T-helper 1 cell treated with Interleukin-12 subunit alpha and Interleukin-12 subunit beta and Interleukin-4 antibody, amounts not matched to agents 30 μg/mL and 1 μg/mL, for 36 hours (primary cell): Measurements from ENCODE around the gene PLEKHO2.

Experiments used
- H3K27ac Mint-ChIP-seq: one replicate; pipeline ENCODE4 v1.8.0; 2021; ENCODE audit warnings: mild to moderate bottlenecking, mixed read lengths
- H3K27me3 Mint-ChIP-seq: one replicate; pipeline ENCODE4 v1.8.0; 2021; ENCODE audit warnings: low read depth, mixed read lengths
- H3K36me3 Mint-ChIP-seq: one replicate; pipeline ENCODE4 v1.8.0; 2021; ENCODE audit warnings: low read depth, mixed read lengths
- H3K4me1 Mint-ChIP-seq: one replicate; pipeline ENCODE4 v1.8.0; 2021; ENCODE audit warnings: low read depth, mixed read lengths
- H3K4me3 Mint-ChIP-seq: one replicate; pipeline ENCODE4 v1.8.0; 2021; ENCODE audit warnings: mild to moderate bottlenecking, moderate library complexity, mixed read lengths
- H3K9me3 Mint-ChIP-seq: one replicate; pipeline ENCODE4 v1.8.0; 2021; ENCODE audit warnings: mixed read lengths

PLEKHO2 gene

GRCh38 chr15:64843991-64844390 lies 2.3 kb downstream of the PLEKHO2 start:
- H3K4me1 Mint-ChIP-seq: peaks cover 57% of the 10 kb centered on the region
- H3K27me3 Mint-ChIP-seq: no peaks in the 10 kb centered on the region
- no peaks in the 10 kb centered on the region for H3K9me3 Mint-ChIP-seq
- H3K4me3 Mint-ChIP-seq: peak overlapping the region; percentile 96
- H3K27ac Mint-ChIP-seq: peak overlapping the region; percentile 74
- peaks cover 15% of the 10 kb centered on the region for H3K36me3 Mint-ChIP-seq

- no peaks in the 10 kb centered on the region for H3K9me3 Mint-ChIP-seq
- peak overlapping the region; percentile 96 for H3K4me3 Mint-ChIP-seq
- peak overlapping the region; percentile 74 for H3K27ac Mint-ChIP-seq
- no peaks in the 10 kb centered on the region for H3K27me3 Mint-ChIP-seq
- H3K4me1 Mint-ChIP-seq: peaks cover 56% of the 10 kb centered on the region
- peaks cover 15% of the 10 kb centered on the region for H3K36me3 Mint-ChIP-seq
Observed at GRCh38 chr15:64844576-64845145, 2.9 kb downstream of the PLEKHO2 start.

DNA sequence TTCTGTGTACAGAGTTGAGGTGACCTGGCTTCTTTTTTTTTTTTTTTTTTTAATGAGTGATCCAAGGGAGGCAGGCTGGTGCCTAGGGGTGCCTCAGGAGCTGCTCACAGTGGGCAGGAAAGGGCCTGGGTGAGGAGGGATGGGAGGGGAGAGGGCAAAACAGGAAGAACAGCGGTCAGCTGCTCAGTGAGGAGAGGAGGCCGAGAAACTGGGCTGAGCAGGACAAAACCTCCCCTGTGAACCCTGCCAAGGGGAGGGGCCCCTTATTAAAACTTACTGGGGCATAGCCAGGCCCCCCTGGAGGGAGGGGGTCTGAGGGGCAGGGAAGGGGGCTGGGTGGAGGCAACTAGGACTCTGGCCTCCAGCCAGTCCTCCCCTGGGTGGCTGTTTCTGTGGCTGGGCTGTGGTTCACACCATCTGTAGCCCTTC lies 3.5 kb downstream of the PLEKHO2 start:
- Mint-ChIP-seq H3K4me1 (peaks cover 53% of the 10 kb centered on the region), H3K4me3 (peak overlapping the region; percentile 96), H3K36me3 (peaks cover 15% of the 10 kb centered on the region), H3K27me3 (no peaks in the 10 kb centered on the region), H3K27ac (peak overlapping the region; percentile 74), H3K9me3 (no peaks in the 10 kb centered on the region)

- Mint-ChIP-seq H3K27me3 (no peaks in the 10 kb centered on the region), H3K27ac (peak overlapping the region; percentile 55), H3K9me3 (no peaks in the 10 kb centered on the region), H3K4me3 (peak overlapping the region; percentile 14), H3K4me1 (peaks cover 50% of the 10 kb centered on the region), H3K36me3 (peaks cover 21% of the 10 kb centered on the region)
Observed at GRCh38 chr15:64845831-64846595, 4.3 kb downstream of the PLEKHO2 start.

- Mint-ChIP-seq H3K9me3 (no peaks in the 10 kb centered on the region), H3K4me1 (peaks cover 52% of the 10 kb centered on the region), H3K36me3 (peaks cover 28% of the 10 kb centered on the region), H3K4me3 (no peak overlapping the region), H3K27me3 (no peaks in the 10 kb centered on the region), H3K27ac (no peak overlapping the region)
Observed at GRCh38 chr15:64847016-64847415, 5.3 kb downstream of the PLEKHO2 start.

DNA sequence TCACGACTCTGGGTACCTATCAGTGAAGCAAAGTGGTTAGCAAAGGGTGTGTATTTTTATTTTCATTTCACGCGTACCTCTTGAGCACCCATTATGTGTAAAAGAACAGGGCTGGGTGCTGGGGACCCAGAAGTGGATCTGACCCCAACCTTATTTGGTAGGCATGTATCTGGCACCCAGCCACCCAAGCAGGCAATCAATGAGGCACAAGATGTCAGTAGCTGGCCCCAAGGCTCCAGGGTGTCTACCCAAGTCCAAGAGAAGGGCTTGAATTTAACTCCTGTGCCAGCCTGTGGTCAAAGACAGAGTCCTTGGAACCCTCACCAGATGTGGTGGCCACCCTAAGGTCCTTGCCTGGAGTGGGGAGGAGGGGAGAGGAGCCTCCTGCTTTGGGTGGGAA lies 5.7 kb downstream of the PLEKHO2 start:
- Mint-ChIP-seq H3K4me3 (no peak overlapping the region), H3K27me3 (no peaks in the 10 kb centered on the region), H3K36me3 (peaks cover 30% of the 10 kb centered on the region), H3K4me1 (peaks cover 52% of the 10 kb centered on the region), H3K27ac (no peak overlapping the region), H3K9me3 (no peaks in the 10 kb centered on the region)

- peaks cover 48% of the 10 kb centered on the region for H3K4me1 Mint-ChIP-seq
- no peaks in the 10 kb centered on the region for H3K27me3 Mint-ChIP-seq
- no peak overlapping the region for H3K4me3 Mint-ChIP-seq
- no peak overlapping the region for H3K27ac Mint-ChIP-seq
- H3K9me3 Mint-ChIP-seq: no peaks in the 10 kb centered on the region
- H3K36me3 Mint-ChIP-seq: peaks cover 30% of the 10 kb centered on the region
Observed at GRCh38 chr15:64847876-64848716, 6.4 kb downstream of the PLEKHO2 start.

GRCh38 chr15:64850778-64851502 lies 9.2 kb downstream of the PLEKHO2 start:
- Mint-ChIP-seq H3K4me1 (peaks cover 31% of the 10 kb centered on the region), H3K27ac (no peak overlapping the region), H3K36me3 (peaks cover 34% of the 10 kb centered on the region), H3K27me3 (no peaks in the 10 kb centered on the region), H3K4me3 (no peak overlapping the region), H3K9me3 (no peaks in the 10 kb centered on the region)

DNA sequence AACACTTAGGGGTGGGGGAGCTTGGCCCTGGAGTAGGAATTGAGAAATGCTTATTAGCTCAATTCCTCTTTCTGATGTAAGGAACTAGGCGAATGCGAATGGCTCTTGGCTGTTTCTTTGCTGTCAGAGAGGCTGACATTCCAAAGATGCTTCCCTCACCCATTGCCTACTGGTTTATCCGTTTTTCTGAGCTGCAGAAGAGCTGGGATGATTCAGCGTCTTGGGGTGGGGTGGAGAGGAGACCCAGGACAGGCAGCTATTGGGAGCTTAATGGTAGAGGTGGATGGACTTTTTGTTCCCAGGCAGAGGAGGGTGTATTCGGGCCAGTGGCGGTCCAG lies 9.8 kb downstream of the PLEKHO2 start:
- H3K4me1 Mint-ChIP-seq: peaks cover 33% of the 10 kb centered on the region
- H3K4me3 Mint-ChIP-seq: no peak overlapping the region
- peak overlapping the region; percentile 36 for H3K27ac Mint-ChIP-seq
- peaks cover 39% of the 10 kb centered on the region for H3K36me3 Mint-ChIP-seq
- no peaks in the 10 kb centered on the region for H3K27me3 Mint-ChIP-seq
- H3K9me3 Mint-ChIP-seq: no peaks in the 10 kb centered on the region

DNA sequence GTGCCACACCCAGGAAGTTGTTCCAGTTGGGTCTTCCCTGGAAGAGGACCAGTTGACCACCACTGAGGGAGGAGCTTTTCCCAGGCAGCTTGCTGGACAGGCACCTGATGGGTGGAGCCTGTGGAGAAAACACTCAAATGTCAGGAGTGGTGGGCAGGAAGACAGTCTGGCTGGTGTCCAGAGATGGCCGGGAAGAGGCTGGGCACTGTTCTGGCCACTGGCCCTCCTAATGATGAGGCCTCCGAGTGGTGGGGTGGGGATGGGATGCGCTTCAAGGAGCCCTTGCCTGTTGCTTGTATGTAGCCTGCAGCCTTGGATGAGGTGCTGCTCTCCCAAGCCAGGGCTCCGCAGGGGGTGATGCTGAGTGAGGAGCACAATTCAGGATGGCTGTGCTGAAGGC lies 12.3 kb downstream of the PLEKHO2 start:
- Mint-ChIP-seq H3K27ac (no peak overlapping the region), H3K9me3 (no peaks in the 10 kb centered on the region), H3K36me3 (peaks cover 36% of the 10 kb centered on the region), H3K4me1 (peaks cover 36% of the 10 kb centered on the region), H3K27me3 (no peaks in the 10 kb centered on the region), H3K4me3 (no peak overlapping the region)

DNA sequence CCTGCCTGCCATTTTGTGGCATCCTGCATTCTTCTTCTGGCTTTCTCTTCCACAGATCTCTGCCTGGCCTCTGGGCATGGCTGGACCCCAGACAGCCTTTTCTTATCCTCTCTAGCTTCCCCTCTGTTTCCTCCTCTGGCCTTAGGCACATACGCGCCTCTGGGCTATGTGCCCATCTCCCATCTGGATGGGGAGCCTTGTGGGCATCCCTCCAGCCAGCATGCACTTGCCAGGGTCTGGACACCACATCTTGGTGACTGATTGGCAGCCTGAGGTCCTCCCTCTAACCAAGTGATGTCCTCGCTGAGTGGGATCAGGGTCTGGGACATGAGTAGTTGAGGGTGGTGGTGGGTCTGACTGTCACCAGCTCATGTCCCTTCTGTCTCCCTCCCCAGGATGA lies 12.8 kb downstream of the PLEKHO2 start:
- Mint-ChIP-seq H3K36me3 (peaks cover 36% of the 10 kb centered on the region), H3K4me1 (peaks cover 36% of the 10 kb centered on the region), H3K9me3 (no peaks in the 10 kb centered on the region), H3K27ac (peak overlapping the region; percentile 20), H3K27me3 (no peaks in the 10 kb centered on the region), H3K4me3 (no peak overlapping the region)

DNA sequence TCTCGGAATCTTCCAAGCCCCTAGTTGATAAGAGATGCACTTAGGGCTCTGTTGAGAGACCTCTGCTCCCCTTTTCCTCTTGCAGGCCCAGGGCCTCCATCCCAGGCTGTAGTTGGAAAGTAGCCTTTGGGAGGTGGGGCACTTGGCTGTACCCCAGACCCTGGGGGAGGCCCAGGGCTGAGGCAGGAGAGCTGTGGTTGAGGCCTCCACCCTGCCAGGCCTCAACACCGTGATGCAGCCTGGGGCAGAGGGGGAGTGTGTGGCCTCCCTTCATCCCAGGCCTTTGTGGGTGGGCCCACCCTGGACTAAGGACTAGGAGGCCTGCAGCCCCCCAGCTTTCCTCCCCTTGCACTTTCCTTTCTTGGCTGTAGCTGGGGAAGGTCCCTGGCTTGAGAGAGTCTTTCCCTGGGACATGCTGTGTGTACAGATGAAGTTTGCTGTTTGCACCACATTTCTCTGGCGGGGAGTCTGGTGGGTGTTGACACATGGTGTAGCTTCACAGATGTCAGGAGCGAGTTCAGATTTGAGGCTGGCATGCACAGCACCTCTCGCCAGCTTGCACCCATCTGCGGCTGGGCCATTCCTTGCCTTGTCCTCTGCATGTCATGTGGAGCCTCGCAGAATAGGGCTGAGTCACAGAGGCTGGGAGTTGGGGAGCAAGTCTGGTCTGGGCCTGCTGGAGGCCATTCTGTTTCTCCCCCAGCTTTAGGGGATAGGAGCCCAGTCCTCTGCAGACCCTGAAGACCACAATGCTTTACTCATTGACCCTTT lies 13.7 kb downstream of the PLEKHO2 start:
- Mint-ChIP-seq H3K27ac (no peak overlapping the region), H3K27me3 (no peaks in the 10 kb centered on the region), H3K36me3 (peaks cover 37% of the 10 kb centered on the region), H3K4me1 (peaks cover 35% of the 10 kb centered on the region), H3K4me3 (no peak overlapping the region), H3K9me3 (no peaks in the 10 kb centered on the region)

- H3K27ac Mint-ChIP-seq: peak overlapping the region; percentile 75
- H3K9me3 Mint-ChIP-seq: no peaks in the 10 kb centered on the region
- peaks cover 34% of the 10 kb centered on the region for H3K36me3 Mint-ChIP-seq
- H3K4me3 Mint-ChIP-seq: no peak overlapping the region
- no peaks in the 10 kb centered on the region for H3K27me3 Mint-ChIP-seq
- H3K4me1 Mint-ChIP-seq: peaks cover 32% of the 10 kb centered on the region
Observed at GRCh38 chr15:64856429-64857145, 14.9 kb downstream of the PLEKHO2 start.
